Stimulated activated CD4-positive, alpha-beta T cell treated with anti-CD3 and anti-CD28 coated beads, Interleukin-12 subunit alpha, Interleukin-12 subunit beta, amount 100 ng/mL, for 24 hours (primary cell): ENCODE results near the gene CTU1.

Source experiments
- DNase-seq, 2 experiments: peaks; one replicate each; pipeline ENCODE4 v3.0.0-alpha.2; 2020; ENCODE audit warnings: low read depth in 2 of 2

The CTU1 gene

DNA sequence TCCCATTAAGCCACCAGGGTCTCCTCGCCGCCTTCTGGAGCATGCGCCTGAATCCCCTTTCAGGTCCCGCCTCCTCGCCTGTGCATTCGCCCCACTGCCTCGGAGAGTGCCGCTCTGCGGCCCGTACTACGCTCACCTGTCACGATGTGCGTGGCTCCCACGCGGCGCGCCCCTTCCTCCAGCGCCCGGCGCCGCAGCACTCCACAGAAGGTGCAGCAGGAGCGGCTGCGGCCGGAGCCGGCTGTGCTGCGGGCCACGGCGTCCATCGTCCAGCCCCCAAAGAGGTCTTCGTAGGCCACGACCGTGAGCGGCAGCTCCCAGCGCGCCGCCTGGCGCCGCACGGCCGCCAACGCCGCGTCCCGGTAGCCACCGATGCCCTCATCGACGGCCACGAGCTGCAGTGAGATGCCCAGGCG lies 4.3 kb downstream of the CTU1 start:
- no peak for DNase-seq

DNA sequence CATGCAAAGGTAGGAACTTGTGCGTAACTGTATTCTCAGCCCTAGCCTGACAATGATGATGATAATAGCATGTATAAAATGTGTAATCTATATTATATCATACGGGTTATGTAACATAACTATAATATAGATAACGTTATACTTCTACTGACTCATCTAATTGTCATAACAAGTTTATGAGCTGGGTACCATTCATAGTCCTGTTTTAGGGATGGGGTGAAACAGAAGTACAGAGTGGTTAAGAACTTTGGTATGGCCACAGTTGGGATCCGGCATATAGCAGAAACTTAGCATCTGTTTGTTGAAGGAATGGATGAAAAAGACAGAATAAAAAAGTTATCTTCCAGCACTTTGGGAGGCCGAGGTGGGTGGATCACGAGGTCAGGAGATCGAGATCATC lies 5.2 kb downstream of the CTU1 start:
- no peak for DNase-seq

DNA sequence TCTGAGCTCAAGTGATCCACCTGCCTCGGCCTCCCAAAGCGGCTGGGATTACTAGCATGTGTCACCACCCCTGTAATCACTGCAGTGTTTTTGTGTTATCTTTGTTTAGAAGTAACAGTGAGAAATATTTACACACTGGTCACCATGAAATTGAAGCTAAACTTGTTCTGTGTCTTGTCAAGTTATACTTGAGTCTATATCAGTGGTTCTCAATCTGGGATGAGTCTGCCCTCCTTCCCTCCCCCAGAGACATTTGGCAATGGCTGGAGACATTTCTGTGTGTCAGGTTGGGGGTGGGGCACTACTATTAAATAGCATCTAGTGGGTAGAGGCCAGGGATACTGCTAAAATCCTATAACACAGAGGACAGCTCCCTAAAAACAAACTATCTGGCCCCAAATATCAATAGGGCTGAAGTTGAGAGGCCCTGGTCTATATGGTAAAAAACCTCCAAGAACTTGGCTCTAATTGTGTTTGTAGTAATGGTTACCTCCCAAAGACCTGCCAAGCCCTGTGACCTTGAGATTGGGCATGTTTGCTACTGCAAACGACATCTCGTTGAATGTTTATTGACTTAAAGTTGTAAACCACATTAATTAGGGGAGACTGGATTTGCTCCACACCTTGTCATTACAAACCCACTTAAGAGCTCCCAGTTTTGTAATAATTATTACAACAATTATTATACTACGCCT lies 6.9 kb downstream of the CTU1 start:
- no peak for DNase-seq

DNA sequence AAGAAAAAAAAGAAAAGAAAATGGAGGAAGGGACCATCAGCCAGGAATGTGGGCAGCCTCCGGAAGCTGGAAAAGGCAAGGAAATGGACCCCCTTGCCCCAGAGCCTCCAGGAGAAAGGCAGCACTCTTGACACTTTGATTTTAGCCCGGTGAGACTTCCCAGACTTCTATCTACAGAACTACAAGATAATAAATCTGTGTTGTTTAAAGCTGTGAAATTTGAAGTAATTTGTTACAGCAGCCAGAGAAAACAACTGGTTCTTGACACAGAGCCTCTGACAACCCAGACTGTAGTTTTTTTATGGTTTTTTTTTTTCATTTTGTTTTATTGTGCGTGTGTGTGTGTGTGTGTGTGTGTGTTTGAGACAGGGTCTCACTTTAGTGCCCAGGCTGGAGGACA lies 7.6 kb downstream of the CTU1 start:
- no peak for DNase-seq

DNA sequence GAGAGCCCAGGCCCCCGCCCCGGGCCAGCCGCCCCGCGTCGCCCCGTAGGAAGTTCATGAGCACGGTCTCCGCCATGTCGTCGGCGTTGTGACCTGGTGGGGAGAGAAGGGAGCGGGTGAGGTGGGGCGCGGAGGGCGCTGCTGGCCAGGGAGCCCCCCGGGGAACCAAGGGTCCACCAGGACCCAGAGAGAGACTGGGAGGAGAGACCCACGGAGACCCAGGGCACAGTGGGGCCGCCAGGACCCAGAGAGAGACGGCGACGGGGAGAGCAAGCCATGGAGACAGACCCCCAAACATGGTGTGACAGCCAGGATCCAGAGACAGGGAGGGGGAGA lies 9.2 kb downstream of the CTU1 start:
- DNase-seq: no peak

DNA sequence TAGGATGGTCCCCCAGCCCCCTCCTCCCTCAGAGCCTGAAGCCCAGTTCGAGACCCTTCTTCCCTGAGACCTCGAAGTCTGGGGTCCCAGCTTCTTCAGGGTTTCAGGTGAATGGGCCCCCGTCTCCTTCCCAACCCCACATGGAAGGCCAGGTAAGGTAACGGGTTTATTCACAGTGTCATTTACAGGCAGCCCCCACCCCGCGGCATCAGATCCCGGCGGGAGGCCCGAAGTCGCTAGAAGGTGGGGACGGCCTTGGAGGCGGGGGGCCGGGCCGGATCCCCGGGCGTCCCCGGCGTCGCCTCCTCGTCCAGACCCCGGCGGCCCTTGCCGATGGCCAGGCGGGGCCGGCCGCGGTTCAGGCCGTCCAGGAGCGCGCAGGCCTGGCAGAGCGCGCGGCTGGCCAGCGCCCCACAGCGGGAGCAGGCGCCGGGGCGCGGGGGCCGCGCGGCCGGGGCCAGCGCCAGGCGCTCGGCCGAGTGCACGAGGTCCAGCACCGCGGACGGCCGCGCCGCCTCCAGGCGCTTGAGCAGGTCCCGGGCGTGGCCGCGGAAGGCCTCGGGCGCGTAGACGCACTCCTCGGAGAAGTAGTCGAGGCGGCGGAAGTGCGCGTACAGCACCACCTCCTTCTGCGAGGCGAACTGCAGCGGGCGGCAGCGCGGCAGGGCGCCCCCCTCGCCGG lies 9.7 kb downstream of the CTU1 start:
- no peak for DNase-seq

DNA sequence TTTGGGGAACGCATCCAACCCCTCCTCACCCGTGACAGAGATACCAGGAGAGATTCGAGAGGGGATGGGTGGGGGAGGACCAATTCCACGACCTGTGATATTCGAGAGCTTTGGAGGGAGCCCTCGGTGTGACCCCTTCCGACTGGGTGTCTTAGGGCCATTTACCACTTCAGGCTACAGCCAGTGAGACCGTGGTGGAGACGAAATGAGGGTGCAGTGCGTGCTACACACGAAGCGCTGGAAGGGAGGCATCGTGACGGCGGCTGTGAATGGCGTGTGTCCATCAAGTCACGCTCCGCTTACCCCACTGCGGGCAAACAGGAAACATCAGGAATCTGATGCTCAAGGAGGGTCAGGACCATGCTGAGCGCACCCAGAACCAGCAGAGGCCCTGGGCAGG lies 10.4 kb downstream of the CTU1 start:
- DNase-seq: no peak

DNA sequence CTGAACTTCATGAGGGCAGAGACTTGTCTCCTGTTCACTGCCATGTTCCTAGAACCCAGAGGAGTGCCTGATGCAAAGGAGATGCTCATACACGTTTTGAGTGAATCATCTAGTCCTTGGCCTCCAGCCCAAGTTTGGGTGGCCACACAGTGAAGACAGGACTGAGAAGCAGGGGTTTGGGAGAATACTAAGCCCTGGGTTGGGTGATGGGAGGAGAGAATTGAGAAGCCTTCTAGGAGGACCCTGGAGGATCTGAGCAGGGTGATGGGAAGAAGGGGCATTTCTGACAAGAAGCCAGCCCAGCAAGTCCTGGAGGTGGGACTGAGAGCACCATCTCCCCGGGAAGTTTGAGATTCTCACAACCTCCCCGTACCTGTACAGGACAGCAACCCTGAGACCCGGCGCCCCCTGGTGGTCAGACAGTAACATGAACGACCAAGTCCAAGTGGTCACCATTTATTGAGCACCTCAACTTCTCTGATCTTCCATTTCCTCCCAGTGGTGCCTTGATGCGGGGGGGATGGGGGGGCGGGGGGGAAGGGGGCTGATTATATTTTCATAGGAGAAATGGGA lies 11.0 kb downstream of the CTU1 start:
- peak; percentile 28 to 70 for DNase-seq

DNA sequence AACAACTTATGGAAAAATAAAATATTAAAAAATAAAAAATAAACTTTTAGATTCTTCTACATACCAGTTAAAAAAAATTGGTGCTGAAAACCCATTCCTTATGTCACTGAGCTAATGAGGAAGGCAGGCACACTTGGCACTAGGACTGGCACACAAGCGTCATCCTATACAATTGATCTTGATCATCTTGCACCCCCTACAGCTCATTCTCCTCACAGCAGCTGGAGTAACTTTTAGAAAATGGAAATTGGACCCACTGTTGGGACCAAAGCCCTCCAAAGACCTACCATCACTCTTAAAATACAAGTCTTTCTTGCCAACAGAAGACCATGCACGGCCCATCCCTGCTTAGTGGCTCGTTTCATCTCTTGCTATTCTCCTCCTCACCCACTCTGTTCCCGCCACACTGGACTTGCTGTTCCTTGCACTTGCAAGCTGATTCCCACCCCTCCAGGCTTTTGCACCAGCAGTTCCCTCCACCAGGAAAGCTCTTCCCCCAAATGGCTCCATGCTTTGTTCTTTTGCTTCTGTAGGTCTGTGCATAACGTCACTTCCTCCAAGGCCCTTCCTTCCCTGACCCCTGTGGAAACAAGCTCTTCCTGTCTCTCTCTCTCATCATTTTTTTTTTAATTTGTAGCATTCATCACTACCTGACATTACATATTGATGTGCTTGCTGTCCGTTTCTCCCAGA lies 11.6 kb downstream of the CTU1 start:
- no peak for DNase-seq

DNA sequence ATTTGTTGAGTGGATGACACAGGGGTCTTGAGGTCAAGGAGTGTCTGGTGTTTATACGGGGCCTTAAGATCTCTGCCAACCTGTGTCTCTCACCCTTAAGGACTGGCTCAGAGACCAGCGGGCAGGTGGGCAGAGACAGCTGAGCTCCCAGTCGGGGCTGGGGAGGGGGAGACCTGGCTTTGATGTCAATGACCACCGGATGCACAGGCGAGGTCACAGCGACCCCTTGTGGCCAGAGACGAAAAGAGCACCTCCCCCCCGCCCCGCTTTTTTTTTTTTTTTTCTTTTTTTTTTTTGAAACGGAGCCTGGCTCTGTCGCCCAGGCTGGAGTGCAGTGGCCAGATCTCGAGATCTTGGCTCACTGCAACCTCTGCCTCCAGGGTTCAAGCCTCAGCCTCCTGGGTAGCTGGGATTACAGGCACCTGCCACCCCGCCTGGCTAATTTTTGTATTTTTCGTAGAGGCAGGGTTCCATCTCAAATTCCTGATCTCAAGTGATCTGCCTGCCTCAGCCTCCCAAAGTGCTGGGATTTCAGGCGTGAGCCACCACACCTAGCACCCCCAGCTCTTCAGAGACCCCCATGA lies 13.4 kb downstream of the CTU1 start:
- no peak for DNase-seq

DNA sequence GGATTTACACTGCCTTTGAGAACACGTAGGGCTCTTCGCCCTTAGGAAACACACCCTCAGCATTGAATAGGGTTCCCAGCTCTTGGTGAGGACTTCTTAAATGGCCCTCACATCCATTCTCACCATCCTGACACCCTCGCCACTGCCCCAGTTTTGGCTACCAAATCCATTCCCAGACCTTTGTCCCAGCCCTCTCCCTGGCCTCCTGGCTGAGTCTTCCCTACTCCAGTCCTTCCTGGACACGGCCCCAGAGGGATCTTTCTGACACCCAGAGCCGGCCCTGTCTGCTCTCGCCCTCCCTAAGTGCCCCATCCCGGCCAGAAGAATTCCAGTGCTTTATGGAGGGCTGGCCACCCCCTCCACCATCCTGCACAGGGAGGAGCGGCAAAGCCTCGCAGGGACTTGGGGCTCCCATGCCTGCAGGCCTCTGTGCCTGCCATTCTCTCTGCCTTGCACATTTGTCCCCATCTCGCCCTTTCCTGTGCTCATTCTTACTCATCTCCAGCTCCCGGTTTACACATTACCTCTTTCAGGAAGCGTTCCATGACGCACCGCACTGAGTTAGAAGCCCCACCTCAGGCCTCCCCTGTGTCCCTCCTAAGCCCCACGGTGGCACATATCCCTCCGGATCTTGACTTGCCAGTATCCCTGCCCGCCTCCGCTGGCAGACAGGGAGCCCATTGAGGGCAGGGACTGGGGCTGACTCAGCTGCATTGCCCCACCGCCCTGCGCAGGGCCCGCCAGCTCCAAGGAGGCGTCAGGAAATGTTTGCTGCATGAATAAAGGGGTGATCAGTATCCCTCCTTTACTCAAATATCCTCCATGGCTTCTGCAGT lies 14.5 kb downstream of the CTU1 start:
- DNase-seq: no peak

DNA sequence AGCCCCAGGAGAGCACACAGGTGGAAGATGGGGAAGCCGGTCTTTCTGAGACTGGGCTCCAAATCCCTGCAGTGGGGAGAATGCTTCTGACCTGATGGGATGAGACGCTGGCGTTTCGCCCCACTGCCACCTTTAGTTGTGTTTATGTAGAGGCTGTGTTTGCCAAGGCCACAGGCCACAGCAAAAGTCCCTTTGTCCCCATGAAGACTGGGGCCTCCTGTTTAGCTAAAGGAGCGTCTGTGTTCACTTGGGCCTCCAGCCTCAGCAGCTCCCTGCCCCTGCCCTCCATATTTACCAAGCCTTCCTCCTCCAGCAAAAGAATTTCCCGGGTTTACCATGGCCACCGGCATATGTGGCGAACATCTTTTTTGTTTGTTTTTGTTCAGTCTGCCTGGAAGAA lies 15.1 kb downstream of the CTU1 start:
- no peak for DNase-seq

DNA sequence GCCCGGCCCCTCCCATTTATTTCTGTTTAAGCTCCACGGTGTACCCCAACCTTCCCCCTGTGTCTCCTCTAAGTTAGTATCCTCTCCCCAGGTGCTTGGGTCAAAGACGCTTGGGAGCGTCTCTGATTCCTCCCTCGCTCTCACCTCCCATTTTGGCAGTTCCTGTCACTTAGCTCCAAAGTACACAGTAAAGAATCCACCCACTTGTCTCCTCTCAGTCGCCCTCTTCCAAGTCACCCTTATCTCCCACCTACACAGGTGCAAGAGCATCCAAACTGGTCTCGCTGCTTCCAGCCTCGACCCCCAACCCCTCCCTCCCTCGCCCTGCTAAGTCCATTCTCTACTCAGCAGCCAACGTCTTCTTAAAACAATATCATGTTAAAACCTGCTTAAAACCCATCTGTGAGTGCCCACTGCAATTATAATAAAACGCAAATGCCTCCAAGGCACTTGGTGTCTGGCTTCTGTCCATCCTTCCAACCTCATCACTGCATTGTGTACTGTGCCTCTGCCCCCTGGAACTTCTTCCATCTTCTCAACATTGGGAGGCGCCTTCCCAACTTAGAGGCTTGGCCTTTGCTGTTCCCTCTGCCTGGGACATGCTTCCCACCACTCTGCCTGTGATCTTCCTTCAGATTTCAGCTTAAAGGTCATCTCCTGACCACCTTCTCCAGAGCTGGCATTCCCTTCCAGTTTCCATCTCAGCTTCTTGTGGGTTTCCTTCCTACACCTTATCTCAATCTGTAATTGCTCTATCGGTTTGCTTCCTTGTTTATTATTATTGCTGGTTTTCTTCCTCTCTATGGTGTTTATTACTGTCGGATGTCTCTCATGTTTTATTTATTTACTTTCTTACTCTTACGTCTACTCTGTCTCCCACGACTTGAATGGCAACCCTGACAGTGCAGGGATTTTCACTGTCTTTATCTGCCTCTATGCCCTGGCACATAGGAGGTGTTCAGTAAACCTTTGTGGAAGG lies 16.0 kb downstream of the CTU1 start:
- DNase-seq: no peak

DNA sequence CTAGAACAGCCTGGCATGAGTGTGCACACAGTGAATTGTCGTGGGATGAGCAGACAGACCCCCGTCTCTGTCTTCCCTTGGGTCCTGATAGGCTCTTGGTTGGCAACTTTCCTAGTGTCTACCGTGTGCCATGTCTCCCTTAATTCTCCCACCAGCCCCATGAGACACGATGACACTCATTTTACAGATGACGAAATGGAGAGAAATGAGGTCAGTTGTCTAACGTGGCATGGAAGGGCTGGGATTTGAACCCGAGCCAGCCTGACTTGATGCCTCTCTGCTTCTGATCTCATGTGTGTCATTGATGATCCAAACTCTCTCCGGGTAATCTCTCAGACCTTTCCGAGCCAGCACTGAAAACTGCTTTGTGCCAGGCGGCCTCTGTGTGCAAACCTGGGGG lies 17.1 kb downstream of the CTU1 start:
- no peak for DNase-seq

DNA sequence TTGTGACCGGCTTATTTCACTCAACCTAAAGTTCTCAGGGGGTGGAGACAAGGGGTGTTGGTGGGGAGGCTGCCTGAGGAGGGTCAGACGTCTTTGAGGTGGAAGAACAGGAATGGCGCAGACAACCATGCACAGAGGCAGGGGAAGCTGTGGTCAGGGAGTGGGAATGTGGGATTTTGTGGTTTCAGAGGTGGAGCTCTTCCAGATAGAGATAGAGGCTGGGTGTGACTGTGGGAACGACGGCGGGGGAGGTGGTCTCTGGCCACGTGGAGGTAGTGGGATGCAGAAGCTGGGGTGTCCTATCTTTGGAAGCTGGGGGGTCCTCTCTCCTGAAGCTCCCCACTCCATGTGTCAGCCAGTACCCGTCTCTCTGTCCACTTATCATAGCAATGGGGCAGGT lies 17.7 kb downstream of the CTU1 start:
- DNase-seq: no peak

DNA sequence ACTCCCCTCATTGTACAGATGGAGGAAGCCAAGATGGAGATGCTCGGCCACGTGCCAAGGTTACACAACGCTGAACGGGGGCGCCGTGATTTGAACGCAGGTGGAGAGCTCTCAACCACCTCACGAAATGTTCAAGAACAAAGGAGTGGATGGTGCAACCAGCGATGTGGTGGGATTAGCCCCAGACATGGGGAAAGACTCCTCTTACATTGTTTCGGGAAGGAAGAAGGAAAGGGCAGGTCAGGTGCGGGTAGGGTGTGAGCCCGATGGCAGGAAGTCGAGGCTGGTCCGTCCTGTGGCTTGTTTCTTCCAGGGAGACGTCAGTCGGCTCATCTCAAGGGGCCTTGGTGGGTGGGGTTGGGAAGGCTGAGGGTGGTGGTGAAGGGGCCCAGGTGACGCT lies 18.4 kb downstream of the CTU1 start:
- DNase-seq: no peak

DNA sequence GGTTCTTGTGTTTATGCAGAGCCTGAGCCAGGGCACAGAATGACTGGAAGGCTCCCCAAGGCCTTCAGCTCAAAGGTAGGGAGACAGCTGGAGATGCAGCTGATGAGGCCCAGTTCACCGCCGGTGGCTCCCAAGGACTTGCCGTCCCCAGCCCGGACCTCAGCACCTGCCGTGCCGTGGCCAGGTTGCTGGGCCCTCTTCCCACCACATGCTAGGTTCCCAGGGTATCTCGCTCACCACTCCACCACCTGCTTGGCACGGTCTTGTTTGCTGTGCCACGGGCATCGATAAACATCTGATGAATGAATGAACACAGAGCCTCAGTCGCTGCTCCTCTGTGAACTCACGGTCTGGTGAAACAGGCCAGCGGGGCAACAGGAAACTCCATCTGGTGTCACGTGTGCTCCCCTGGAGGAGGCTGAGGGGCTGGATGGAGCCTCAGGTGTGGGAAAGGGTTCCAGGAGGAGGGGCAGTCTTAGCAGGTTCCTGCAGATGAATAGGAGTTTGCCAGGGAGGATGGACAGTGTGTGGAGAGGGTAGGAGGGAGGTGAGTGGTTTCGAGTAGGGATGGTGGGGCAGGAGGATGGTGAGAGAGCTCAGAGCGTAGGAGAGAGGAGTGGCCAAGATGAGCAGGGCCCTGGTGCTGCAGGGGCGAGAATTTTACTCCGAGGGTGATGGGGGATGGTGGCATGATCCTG lies 21.9 kb downstream of the CTU1 start:
- no peak for DNase-seq

DNA sequence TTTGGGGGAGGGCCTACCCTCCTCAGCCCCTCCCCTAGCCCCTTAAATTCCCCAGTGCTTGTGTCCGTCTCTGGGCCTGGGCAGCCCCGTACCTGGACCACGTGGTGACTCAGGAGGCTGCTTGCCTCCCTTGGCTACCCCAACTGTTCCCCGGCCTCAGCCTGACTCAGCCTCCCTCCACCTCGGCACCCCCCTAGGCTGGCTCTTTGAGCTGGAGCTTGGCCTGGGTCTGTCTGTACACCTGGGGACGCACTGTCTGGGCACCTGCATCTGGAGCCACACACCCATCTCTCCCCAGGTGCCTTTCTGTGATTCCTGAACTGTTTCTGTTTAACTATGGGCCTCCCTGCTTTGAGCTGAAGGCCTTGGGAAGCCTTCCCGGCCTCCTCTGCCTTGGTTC lies 23.7 kb downstream of the CTU1 start:
- no peak for DNase-seq

DNA sequence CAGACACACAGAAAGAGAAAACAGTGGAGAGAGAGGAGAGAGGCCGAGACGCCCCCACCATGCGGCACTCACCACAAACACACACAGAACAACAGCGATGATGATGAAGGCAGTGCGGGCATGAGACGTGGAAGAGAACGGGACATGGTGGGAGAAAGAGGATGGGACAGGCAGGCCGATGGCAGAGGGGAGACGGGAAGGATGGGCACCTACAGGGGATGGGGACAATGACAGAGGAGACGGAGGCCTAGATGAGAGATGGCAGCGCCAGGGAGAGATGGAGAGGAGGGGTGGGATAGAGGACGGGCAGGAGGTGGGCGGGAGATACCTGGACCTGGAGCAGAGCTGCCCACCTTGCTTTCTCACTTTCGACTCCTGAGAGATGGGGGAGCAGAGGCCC lies 24.4 kb downstream of the CTU1 start:
- no peak for DNase-seq

DNA sequence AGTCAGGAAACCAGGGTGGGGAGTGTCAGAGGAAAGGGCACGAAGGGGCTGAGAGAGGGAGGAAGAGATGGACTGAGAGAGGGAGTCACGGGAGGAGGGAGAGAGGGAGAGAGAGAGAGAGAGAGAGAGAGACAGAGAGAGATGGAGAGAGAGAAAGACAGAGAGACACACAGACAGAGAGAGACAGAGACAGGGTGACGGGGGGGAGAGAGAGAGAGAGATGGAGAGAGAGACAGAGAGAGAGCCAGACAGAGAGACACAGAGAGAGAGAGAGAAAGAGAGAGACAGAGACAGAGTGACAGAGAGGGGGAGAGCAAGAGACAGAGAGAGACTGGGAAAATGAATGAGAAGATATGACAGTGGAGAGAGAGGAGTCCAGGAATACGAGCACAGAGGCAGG lies 25.0 kb downstream of the CTU1 start:
- no peak for DNase-seq
